Measurements from ENCODE around the gene SYT7.

DNA sequence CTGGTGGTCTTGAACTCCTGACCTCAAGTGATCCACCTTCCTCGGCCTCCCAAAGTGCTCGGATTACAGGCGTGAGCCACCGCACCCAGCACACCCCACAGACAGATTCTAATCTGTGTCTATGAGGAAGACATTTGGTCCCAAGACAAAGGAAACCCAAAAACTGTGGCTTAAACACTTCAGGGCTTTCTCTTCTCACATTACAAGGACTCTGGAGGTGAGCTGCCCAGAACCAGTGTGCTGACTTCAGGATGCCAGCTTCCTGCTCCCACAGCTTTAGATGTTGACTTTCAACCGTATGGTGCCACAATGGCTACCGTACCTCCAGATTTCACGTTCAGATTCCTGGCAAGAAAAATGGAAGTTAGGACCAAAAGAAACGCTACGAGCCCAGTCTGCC, 32.2 kb upstream of the SYT7 start:
- TF ChIP-seq, protein P1, sequence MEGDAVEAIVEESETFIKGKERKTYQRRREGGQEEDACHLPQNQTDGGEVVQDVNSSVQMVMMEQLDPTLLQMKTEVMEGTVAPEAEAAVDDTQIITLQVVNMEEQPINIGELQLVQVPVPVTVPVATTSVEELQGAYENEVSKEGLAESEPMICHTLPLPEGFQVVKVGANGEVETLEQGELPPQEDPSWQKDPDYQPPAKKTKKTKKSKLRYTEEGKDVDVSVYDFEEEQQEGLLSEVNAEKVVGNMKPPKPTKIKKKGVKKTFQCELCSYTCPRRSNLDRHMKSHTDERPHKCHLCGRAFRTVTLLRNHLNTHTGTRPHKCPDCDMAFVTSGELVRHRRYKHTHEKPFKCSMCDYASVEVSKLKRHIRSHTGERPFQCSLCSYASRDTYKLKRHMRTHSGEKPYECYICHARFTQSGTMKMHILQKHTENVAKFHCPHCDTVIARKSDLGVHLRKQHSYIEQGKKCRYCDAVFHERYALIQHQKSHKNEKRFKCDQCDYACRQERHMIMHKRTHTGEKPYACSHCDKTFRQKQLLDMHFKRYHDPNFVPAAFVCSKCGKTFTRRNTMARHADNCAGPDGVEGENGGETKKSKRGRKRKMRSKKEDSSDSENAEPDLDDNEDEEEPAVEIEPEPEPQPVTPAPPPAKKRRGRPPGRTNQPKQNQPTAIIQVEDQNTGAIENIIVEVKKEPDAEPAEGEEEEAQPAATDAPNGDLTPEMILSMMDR (IDR thresholded peaks at IDR 0.05): no peak
- TF ChIP-seq POLR2A (IDR thresholded peaks at IDR 0.05): no peak
